Ovary (tissue), 9 donors: ENCODE measurements around the gene CERKL. TPM values are rescaled to one million over a fixed set of nuclear protein-coding genes. Genes with fewer than 3 reads are reported as not detected.

Source experiments
- DNase-seq, 5 donors: peaks; one replicate each; pipeline ENCODE4 v3.0.0-alpha.2; 2019 to 2020
- H3K27ac ChIP-seq, 2 donors: fragments of 200-600 bp; one replicate each; pipeline versions ENCODE4 v1.5.1 to v1.8.0; 2019 to 2022
- H3K27me3 ChIP-seq: fragments of 200-600 bp; one replicate; pipeline ENCODE4 v1.8.0; 2022
- H3K36me3 ChIP-seq: fragments of 200-600 bp; sonication (generic); one replicate; pipeline ENCODE4 v1.5.1; 2019
- H3K4me1 ChIP-seq: one replicate; pipeline ENCODE4 v1.8.1; 2013; ENCODE audit warnings: mild to moderate bottlenecking, moderate library complexity; ENCODE audit not compliant: insufficient read depth
- H3K4me3 ChIP-seq: fragments of 200-600 bp; sonication (generic); one replicate; pipeline ENCODE4 v1.5.1; 2017
- H3K9me3 ChIP-seq, 2 donors: fragments of 200-600 bp in 1 of 2; sonication (generic) in 1 of 2; one replicate each; pipeline versions ENCODE4 v1.5.1 to v1.8.1; 2013 to 2019; ENCODE audit warnings: mild to moderate bottlenecking in 1 of 2, moderate library complexity in 1 of 2
- EP300 ChIP-seq: sonication (generic); formaldehyde crosslinking; IDR thresholded peaks from one replicate; pipeline ENCODE4 v1.6.1; 2017; ENCODE audit warnings: antibody characterized with exemption
- POLR2A ChIP-seq: fragments of 450-650 bp; IDR thresholded peaks from one replicate; pipeline ENCODE4 v1.6.1; 2017; ENCODE audit warnings: antibody characterized with exemption, mild to moderate bottlenecking, moderate library complexity
- WGBS, 3 donors: extraction: QIAGEN DNeasy Blood & Tissue Kit in 1 of 3; methylation state at CpG; one replicate each; pipeline versions ENCODE4 v1.1.5 to v1.1.7; 2013 to 2017; 5-methylcytosine and 5-hydroxymethylcytosine counted together
- intact Hi-C, 4 donors: fragments of 100-400 bp; cut with DNase I; formaldehyde crosslinking; loops; one replicate each; pipeline versions ENCODE4 v1.11.0 to v1.15.1; 2022 to 2023
- polyA plus RNA-seq, 2 donors: library from polyadenylated mRNA; stranded (reverse); fragments of 200-250 nt in 1 of 2; fragments of 350-450 nt in 1 of 2; fragmentation: Illumina TruSeq in 1 of 2; extraction: RNeasy Lipid Tissue Mini Kit (QIAGEN cat#74804) in 1 of 2; gene quantifications; one replicate each; pipeline ENCODE4 v1.2.3, GENCODE V29; 2013 to 2014
- total RNA-seq, 7 donors: library from RNA; depleted of rRNA in 2 of 7; stranded (reverse); fragments of >200 nt in 2 of 7; fragmentation: NEBNext Ultra II Directional in 3 of 7; extraction: Animal tissue kit (Norgen Biotek cat#: 25700) in 3 of 7; gene quantifications; one replicate each; pipeline versions ENCODE4 v1.1.0 to v1.2.4, GENCODE V29; 2016 to 2023
- TF ChIP-seq, protein P1 (sequence below), 3 donors: fragments of 450-650 bp in 2 of 3; fragments of 200-600 bp in 1 of 3; IDR thresholded peaks; one replicate each; pipeline versions ENCODE4 v1.5.1 to v1.8.0; 2016 to 2022; ENCODE audit warnings: antibody characterized with exemption in 3 of 3, mild to moderate bottlenecking in 1 of 3
- donor health status: DM: no; HTN: no; CAD: no; lungs with moderate emphysema.
- donor health status: DM: no; HTN: no; CAD: no.
- donor health status: Bipolar disorder and iron deficiency.
- donor health status: DM: yes; HTN: yes; CAD: no.
- donor health status: DM: no; HTN: no; CAD: no.
- donor health status: DM: yes; HTN: yes; CAD: no.

The CERKL gene
- total and polyA plus RNA-seq, 9 donors: 0.11 to 6.5 (median 0.22) TPM; not detected in 2

DNA sequence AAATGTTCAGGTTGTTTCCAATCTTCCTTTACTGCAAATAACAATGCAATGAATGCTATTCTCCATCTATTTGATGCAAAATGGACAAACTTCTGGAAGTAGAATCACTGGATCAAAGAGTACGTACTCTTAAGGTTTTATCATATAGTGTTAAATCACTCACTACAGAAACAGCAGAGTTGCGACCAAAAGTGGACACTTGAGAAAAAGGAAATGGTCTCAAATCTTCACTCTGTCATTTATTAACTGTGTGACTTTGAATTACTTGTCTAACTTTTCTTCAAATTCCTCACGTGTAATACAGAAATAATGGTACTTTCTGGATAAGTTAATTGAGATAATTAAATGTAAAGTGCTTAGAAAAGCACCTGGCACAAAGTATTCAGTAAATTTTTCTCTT lies 78.1 kb downstream of the CERKL start:
- Histone ChIP-seq H3K27me3 (no peaks in the 10 kb centered on the region), H3K27ac (no peak overlapping the region), H3K36me3 (no peaks in the 10 kb centered on the region), H3K9me3 (no peaks in the 10 kb centered on the region), H3K4me3 (no peak overlapping the region), H3K4me1 (no peaks in the 10 kb centered on the region)
- WGBS, 3 donors: 53 to 66% (median 62%) methylated on average over 3 of the region's 3 CpGs
- no peak for TF ChIP-seq POLR2A
- TF ChIP-seq, protein P1, sequence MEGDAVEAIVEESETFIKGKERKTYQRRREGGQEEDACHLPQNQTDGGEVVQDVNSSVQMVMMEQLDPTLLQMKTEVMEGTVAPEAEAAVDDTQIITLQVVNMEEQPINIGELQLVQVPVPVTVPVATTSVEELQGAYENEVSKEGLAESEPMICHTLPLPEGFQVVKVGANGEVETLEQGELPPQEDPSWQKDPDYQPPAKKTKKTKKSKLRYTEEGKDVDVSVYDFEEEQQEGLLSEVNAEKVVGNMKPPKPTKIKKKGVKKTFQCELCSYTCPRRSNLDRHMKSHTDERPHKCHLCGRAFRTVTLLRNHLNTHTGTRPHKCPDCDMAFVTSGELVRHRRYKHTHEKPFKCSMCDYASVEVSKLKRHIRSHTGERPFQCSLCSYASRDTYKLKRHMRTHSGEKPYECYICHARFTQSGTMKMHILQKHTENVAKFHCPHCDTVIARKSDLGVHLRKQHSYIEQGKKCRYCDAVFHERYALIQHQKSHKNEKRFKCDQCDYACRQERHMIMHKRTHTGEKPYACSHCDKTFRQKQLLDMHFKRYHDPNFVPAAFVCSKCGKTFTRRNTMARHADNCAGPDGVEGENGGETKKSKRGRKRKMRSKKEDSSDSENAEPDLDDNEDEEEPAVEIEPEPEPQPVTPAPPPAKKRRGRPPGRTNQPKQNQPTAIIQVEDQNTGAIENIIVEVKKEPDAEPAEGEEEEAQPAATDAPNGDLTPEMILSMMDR (IDR thresholded peaks at IDR 0.05): no peak
- no peak for TF ChIP-seq EP300
- no peak for DNase-seq
- intact Hi-C loops: no loop called here

DNA sequence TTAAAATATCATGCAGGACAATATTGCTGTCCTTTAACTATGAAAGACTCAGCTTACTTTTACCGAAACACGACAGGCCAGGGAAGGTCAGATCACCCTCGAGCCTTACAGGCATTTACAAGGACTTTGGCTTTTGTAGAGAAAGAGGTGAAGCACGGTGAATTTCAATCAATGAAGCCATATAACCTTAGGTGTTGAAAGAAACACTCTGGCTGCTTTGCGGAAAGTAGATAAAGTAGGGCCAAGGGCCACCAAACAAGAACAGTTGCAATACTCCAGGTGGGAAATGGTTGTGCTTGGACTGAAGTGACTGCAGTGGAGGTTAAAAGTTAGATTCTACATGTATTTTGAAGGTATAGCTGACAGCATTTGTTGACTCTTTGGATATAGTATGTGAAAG lies 80.5 kb downstream of the CERKL start:
- H3K4me1 ChIP-seq: no peaks in the 10 kb centered on the region
- no peaks in the 10 kb centered on the region for H3K9me3 ChIP-seq
- intact Hi-C loops: no loop called here
- H3K27ac ChIP-seq: no peak overlapping the region
- DNase-seq: no peak
- TF ChIP-seq EP300 (no peak), POLR2A (no peak)
- TF ChIP-seq, protein P1 (IDR thresholded peaks at IDR 0.05): no peak
- no peaks in the 10 kb centered on the region for H3K36me3 ChIP-seq
- H3K4me3 ChIP-seq: no peak overlapping the region
- WGBS, 3 donors: 70 to 74% (median 70%) methylated on average over 5 of the region's 5 CpGs
- no peaks in the 10 kb centered on the region for H3K27me3 ChIP-seq

DNA sequence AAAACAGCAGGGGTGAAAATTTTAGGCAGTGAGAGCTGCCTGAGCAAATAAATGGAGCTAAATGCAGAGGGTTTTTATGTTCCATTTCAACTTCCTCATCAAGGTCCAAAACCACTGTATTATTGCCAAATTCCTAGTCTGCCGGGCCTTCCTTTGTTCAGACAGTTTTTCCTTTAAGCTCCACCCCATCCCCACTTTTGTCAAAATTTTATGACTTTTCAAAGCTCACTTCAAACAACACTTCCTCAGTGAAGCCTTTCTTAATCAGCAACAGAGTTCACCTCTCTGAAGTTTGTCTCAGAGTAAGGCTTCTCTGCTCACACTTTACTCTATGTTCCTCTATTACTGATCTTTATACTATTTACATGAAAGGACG lies 81.3 kb downstream of the CERKL start:
- no peaks in the 10 kb centered on the region for H3K4me1 ChIP-seq
- intact Hi-C loops: no loop called here
- H3K4me3 ChIP-seq: no peak overlapping the region

DNA sequence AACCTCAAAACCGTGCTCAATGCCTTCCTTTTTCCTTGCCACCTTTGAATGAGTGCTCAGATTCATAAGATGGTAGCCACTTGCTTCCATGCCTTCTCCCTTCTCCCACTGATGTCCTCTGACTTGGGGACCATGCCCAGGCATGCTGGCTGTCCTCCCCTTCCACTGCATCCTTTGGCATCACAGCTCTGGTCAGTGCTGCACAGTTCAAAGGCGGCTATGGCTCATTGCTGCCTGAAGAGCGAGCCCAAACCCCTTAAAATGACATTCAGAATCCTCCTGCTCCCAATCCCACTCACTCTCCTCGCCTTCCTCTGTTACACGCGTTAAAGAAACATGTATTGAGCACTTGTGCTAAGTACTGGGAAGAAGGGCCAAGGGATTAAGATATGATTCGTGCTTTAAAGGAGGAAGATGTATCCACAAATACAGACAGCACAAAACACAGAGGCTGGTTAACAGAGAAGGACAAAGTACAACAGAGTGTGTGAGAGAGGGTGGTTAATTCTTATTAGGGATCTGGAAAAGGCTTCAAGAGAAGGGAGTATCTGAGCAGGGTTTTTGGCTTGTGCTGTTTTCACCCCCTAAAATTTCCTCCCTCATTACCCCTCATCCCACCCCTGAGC lies 81.8 kb downstream of the CERKL start:
- H3K27me3 ChIP-seq: no peaks in the 10 kb centered on the region
- H3K4me3 ChIP-seq: no peak overlapping the region
- TF ChIP-seq, protein P1 (IDR thresholded peaks at IDR 0.05): no peak
- no peak for TF ChIP-seq EP300
- TF ChIP-seq POLR2A: no peak
- H3K9me3 ChIP-seq: no peaks in the 10 kb centered on the region
- intact Hi-C loops: no loop called here
- 75 to 85% (median 76%) methylated on average over 7 of the region's 7 CpGs for WGBS, 3 donors
- no peaks in the 10 kb centered on the region for H3K36me3 ChIP-seq
- no peak overlapping the region for H3K27ac ChIP-seq
- no peak for DNase-seq
- no peaks in the 10 kb centered on the region for H3K4me1 ChIP-seq

More for the DNA sequence above, 81.3 kb downstream of the CERKL start:
- no peak overlapping the region for H3K27ac ChIP-seq
- no peak for DNase-seq
- WGBS, 3 donors: 41 to 47% (median 43%) methylated on average over 2 of the region's 2 CpGs
- H3K9me3 ChIP-seq: no peaks in the 10 kb centered on the region
- H3K27me3 ChIP-seq: no peaks in the 10 kb centered on the region
- TF ChIP-seq, protein P1 (IDR thresholded peaks at IDR 0.05): no peak
- TF ChIP-seq POLR2A: no peak
- no peak for TF ChIP-seq EP300
- no peaks in the 10 kb centered on the region for H3K36me3 ChIP-seq
